ENCODE data around the gene FCMR.

- TF ChIP-seq CTCF (IDR thresholded peaks at IDR 0.05), result no peak
- TF ChIP-seq POLR2A (IDR thresholded peaks at IDR 0.05), result no peak
- TF ChIP-seq POLR2AphosphoS5 (IDR thresholded peaks at IDR 0.05), result no peak
- no peak for TF ChIP-seq EP300 (IDR thresholded peaks at IDR 0.05)
Measured at GRCh38 chr1:206863266-206863665, 58.5 kb downstream of the FCMR start.

Data from stomach (tissue), 4 donors.